ENCODE data around the gene TMEM114. TPM values are rescaled to one million over a fixed set of nuclear protein-coding genes. Genes with fewer than 3 reads are reported as not detected.
"Not testable (repeated sequence)": the region's sequence is repeated elsewhere in the genome, so short reads cannot be mapped to it uniquely, and the experiment has no call there.

TMEM114 gene
- polyA plus RNA-seq, 1 donor, result not detected

GRCh38 chr16:8575399-8575798, 14.9 kb downstream of the TMEM114 start:
- DNase-seq, result no peak

DNA sequence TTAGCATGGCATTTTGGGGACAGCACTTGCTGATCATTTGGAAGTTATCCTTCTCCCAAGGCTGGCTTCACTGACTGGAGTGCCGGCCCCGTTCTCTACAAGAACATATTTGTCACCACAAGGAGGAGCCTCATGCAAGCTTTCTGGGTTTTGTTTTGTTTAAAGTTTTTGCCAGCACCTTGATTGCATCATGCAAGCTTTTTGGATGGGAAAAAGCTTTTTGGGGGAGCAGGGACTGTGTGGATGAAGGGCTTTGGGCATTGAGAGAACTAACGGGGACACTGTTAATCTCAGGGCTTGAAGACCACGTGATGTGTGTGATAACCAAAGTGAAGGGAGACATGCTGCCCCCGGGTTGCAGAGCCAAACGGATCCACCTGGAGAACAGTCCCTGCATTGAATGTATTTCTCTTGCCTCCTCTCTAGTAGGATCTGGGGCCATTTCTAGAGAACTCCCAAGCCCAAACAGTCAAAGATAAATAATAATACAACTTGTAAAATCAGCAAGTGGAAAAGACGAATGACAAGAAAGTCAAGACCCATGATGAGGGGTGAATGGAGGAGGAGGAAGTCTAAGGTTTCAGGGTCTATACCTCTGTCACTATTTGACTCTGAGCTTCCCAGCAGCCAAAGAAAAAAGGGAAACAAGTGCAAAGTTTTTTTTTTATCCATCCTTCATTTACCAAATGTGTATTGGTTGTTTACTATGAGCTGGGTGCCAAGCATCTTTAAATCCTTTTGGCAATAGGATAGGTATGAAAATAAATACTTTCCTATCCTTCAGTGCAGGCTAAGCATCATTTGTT, 17.2 kb downstream of the TMEM114 start:
- no peak for DNase-seq

DNA sequence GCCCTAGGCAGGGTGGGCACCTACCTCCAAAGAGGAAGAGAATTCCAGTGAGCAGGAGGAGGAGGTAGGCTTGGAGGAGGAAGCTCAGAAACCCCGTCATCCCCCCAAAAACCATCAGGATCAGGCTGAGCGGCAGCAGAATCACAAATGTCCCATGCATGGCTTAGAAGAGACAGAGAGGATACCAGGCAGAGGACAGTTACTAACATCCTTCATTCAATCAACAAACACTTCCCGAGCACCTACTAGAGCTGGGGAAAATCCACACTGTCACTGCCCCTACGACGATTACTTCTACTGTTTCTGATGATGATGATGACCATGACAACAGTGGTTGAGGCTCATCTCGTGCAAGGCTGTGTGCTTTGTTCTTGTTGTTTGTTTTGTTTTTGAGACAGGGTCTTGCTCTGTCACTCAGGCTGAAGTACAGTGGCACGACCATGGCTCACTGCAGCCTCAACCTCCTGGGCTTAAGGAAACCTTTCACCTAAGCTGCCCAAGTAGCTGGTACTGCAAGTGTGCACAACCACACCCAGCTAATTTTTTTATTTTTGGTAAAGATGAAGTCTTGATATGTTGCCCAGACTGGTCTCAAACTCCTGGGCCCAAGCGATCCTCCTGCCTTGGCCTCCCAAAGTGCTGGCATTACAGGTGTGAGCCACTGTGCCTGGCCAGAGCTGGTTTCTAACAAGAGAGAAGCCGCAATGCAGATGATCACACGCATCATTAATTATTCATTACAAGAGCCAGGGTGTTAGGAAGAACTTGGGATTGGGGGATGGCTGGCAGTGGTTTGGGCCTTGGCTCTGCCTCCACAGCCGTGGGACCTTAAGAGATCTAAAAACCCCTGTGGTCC, 18.0 kb downstream of the TMEM114 start:
- no peak for DNase-seq

DNA sequence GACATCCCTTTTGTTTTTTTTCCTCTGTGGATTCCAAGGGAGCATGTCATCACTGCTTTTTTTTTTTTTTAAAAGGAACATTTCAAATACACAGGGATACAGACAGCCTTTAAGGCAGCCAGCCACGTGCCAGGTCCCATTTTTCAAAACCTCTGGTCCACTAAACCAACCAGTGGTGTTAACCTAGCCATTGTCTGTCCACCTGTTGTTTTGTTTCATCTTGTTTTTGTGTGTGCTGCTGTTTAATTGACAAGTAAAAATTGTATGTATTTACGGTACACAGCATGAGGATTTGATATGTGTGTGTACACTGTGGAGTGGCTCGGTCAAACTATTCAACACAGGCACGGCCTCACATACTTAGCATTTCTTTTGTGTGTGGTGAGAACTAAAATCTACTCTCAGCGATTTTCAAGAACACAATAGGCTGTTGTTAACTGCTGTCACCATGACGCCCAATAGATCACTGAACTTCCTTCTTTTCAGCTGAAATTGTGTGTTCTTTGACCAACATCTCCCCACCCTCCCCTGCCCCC, 19.2 kb downstream of the TMEM114 start:
- no peak for DNase-seq

DNA sequence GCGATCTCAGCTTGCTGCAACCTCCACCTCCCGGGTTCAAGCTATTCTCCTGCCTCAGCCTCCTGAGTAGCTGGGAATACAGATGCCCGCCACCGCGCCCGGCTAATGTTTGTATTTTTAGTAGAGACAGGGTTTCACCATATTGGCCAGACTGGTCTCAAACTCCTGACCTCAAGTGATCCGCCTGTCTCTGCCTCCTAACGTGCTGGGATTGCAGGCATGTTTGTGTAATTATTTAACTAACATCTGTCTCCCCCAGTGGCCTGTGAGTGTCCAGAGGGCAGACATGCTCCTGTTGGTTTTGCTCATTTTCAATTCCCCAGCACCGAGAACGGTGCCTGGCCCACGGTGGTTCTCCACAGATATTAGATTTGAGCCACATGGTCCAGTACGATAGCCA, 19.9 kb downstream of the TMEM114 start:
- not testable (repeated sequence) for DNase-seq

DNA sequence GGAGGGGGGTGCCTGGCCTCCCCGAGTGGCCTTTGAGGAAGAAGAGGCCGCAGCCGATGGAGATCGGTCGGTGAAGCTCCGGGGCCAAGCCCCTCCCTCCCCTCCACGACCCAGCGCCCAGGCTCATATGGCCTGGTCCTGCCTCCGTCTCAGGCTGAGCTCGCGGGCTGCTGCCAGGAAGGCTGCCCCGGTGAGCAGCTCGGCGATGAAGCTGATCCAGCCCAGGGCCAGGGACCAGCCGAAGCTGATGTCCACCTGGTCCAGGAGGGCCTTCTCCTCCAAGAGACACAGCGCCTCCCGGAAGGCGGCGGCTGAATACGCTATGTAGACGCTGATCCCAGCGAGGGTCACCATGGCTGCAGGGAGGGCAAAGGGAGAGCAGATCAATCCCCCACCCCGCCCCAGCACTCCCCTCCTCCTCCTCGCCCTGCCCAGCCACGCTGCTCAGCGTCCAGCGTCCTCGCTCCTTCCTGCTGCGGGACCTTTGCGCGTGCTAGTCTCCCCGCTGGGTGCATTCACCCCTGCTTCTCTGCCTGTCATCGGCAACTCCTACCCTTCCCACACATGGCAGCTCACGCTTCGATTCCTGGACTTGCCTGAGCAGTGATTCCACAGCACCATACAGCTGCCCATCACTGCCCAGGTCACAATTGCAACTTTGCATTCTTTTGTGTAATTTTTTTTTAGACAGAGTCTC, 20.5 kb downstream of the TMEM114 start:
- no peak for DNase-seq

DNA sequence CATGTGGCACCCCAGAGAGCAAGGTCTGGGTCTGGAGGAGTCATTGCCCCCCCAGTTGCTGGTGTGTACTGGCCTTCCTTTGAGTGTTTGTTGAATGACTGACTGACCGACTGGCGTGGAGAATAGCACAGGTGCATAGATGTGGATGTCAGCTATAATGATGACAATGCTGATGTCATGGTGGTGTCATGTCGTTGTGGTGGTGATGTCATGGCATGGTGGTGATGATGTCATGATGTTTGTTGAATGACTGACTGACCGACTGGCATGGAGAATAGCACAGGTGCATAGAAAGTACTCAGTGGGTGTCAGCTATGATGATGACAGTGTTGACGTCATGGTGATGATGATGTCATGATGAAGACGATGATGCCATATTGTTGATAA, 22.1 kb downstream of the TMEM114 start:
- DNase-seq, result no peak

GRCh38 chr16:8567355-8568230, 22.7 kb downstream of the TMEM114 start:
- peak; percentile 87 for DNase-seq

DNA sequence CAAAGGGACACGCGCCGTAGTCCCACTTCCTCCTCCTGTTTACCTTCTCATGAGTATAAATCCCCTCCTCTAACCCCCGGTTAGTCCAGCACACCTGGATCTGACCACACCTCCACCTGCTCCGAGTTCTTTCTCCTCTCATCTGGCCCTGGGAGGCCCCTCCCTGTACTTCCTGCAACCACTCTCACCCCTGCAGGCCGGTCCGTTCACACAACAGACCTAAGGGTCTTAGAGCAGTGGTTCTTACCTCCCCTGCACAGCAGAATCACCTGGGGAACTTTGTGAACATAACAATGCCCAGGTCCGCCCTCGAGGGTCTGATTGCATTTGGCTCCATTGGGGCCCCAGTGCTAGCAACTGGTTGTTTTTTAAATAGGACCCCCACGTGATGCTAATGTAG, 24.8 kb downstream of the TMEM114 start:
- DNase-seq, result no peak

GRCh38 chr16:8564934-8565345, 25.4 kb downstream of the TMEM114 start:
- DNase-seq, result no peak

- not testable (repeated sequence) for DNase-seq
These were observed 26.3 kb downstream of the TMEM114 start for GRCh38 chr16:8563944-8564540.

DNA sequence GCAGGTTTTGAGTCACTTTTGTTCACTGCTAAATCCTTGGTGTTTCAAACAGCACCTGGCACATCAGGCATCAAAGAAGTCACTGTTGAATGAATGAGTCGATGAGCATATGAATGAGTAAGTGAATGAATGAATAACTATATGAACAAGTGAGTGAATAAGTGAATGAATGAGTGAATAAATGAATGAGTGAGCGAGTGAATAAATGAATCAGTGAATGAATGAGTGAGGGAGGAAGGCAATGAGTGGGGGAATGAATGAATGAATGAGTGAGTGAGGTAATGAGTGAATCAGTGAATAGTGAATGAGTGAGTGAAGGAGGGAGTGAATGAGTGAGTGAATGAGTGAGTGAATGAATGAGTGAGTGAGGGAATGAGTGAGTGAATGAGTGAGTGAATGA, 28.8 kb downstream of the TMEM114 start:
- DNase-seq, result no peak

- no peak for DNase-seq
These were observed 34.9 kb downstream of the TMEM114 start for GRCh38 chr16:8555400-8555799.

- no peak for DNase-seq
These were observed 35.4 kb downstream of the TMEM114 start for GRCh38 chr16:8554881-8555280.

- no peak for DNase-seq
These were observed 36.3 kb downstream of the TMEM114 start for GRCh38 chr16:8554022-8554421.

DNA sequence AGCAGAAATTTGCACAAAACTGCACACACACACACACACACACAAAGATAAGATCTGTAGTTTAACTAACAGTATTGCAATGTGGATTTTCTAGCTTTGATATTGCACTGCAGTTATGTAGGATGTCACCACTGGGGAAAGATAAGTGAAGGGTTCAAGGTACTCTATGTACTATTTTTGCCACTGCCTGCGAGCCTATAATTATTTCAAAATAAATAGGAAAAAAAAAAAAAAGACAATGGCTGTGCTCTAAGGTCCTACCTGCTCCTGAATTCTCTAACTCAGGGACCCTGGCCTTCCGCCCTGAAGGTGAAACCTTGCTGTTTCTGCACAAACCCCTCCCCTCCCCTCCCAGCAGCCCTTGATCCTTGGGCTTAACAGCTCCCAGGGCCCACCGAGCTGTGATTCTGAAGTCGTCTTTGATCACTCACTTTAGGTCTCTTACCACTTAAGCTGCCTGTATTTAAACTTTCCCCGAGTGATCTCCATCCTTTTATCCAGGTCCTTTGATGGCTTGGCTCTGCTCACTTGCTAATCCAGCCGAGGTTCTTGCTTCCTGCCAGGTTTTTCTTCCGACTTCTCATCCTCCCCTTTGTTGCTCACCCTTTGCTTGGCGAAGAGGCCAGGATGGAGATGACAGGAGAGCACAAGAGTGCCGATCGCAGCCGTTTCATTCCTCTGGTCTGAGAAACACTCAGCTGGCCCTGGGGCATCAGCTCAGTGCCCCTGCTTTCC, 37.7 kb downstream of the TMEM114 start:
- DNase-seq, result no peak

DNA sequence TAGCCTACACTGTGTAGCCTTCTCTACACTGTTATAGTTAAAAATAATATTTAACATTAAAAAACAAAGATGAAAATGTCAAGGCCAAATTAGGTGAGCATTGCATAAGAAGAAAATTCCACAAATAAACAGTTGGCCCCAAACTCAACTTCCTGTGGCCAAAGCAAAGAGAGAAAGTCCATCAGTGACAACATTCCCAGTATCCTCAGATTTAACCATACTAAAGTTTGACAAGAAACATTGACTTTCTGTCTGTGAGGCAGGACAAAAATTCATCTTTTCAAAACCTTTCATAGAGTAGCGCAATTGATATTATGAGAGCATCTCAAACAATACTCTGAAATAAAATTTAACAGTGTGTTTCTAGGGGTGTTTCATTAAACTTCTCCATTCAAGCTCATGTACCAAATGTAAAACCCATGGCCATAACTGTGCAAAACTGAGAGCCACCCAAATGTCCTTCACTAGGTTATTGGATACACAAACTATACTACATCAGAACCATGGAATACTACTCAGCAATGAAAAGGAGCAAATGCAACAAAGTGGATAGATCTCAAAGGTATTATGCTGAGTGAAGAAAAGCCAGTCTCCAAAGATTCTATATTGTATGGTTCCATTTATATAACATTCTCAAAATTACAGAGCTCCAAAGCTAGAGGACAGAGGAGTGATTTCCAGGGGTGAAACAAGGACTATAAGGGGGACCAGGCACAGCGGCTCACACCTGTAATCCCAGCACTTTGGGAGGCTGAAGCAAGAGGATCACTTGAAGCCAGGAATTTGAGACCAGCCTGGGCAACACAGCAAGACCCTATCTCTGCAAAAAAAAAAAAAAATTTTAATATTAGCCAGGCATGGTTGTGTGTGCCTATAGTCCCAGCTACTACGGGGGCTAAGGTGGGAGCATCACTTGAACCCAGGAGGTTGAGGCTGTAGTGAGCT, 38.7 kb downstream of the TMEM114 start:
- no peak for DNase-seq

GRCh38 chr16:8550728-8551387, 39.5 kb downstream of the TMEM114 start:
- no peak for DNase-seq
